Activated CD4-positive, alpha-beta memory T cell treated with anti-CD3 and anti-CD28 coated beads for 36 hours (primary cell): Measurements from ENCODE around the gene TMEM239. TPM values are rescaled to one million over a fixed set of nuclear protein-coding genes. Genes with fewer than 3 reads are reported as not detected.

Experiments
- CTCF ChIA-PET: fragments of 350-600 bp; sonication (Branson Sonifier 250); formaldehyde crosslinking; loops from one replicate; lab custom pipeline; 2021; ENCODE audit warnings: antibody characterized with exemption, inconsistent platforms; lab: Charles Lee
- POLR2A ChIA-PET: fragments of 350-600 bp; sonication (Branson Sonifier 250); formaldehyde crosslinking; loops from one replicate; lab custom pipeline; 2021; ENCODE audit warnings: antibody characterized with exemption; lab: Charles Lee
- DNase-seq: peaks from one replicate; pipeline ENCODE4 v3.0.0-alpha.2; 2020
- H3K27ac Mint-ChIP-seq: one replicate; pipeline ENCODE4 v1.8.0; 2021; ENCODE audit warnings: mixed read lengths
- H3K27me3 Mint-ChIP-seq: one replicate; pipeline ENCODE4 v1.8.0; 2021; ENCODE audit warnings: mixed read lengths
- H3K36me3 Mint-ChIP-seq: one replicate; pipeline ENCODE4 v1.8.0; 2021; ENCODE audit warnings: mixed read lengths
- H3K4me1 Mint-ChIP-seq: one replicate; pipeline ENCODE4 v1.8.0; 2021; ENCODE audit warnings: low read depth, mixed read lengths
- H3K4me3 Mint-ChIP-seq: one replicate; pipeline ENCODE4 v1.8.0; 2021; ENCODE audit warnings: mild to moderate bottlenecking, mixed read lengths
- H3K9me3 Mint-ChIP-seq: one replicate; pipeline ENCODE4 v1.8.0; 2021; ENCODE audit warnings: mixed read lengths
- intact Hi-C: fragments of 100-400 bp; cut with micrococcal nuclease; formaldehyde crosslinking; loops from one replicate; pipeline ENCODE4 v1.15.1; 2023
- total RNA-seq, 2 experiments: library from RNA; stranded (reverse); gene quantifications; one replicate each; pipeline ENCODE4 v1.2.3, GENCODE V29; 2021

TMEM239 gene
- total RNA-seq, 2 experiments from 2014 or later: not detected

DNA sequence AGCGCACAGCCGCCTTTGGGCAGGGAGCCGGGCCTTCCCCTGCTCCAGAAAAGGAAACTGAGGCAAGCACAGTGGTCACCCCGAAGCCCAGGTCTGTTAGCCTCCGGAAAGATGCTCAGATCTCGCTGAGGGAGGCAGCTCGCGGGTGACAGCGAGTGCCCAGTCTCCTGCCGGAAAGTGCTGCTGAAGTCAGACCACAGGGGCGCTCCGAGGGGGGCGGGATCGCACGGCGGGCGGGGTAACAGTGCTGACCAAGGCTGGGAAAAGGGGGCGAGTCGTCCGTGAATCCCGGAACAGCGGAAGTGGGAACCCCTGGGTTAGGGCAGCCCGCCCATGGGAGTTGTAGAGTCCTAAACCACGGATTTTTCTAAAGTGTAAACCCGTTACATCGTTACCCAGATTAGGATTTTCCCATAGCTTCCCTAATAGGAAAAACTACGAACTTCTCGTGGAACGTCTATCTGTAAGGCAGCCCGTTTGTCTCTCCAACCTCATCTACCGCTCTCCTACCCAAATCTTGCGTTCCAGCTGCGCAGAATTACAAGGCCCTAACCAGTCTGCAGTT is 24.9 kb downstream of the TMEM239 start:
- intact Hi-C loops: loop anchor here (1.0 kb wide), 1 partner anchor 31 kb away; no protein-coding TSS in a partner anchor
- CTCF ChIA-PET: interaction anchor here (0.9 to 1.0 kb wide), 2 partner anchors 88 to 160 kb away, joined by 3 read pairs; no protein-coding TSS in a partner anchor
- H3K9me3 Mint-ChIP-seq: no peaks in the 10 kb centered on the region
- POLR2A ChIA-PET: interaction anchor here (0.8 to 2.2 kb wide), 2 partner anchors 9 to 11 kb away, joined by 3 to 4 read pairs; no protein-coding TSS in a partner anchor
- no peaks in the 10 kb centered on the region for H3K27me3 Mint-ChIP-seq
- peak overlapping the region; percentile 84 for H3K4me3 Mint-ChIP-seq
- peak overlapping the region; percentile 81 for H3K27ac Mint-ChIP-seq
- peaks cover 40% of the 10 kb centered on the region for H3K4me1 Mint-ChIP-seq
- H3K36me3 Mint-ChIP-seq: no peaks in the 10 kb centered on the region
- DNase-seq: peak; percentile 65

DNA sequence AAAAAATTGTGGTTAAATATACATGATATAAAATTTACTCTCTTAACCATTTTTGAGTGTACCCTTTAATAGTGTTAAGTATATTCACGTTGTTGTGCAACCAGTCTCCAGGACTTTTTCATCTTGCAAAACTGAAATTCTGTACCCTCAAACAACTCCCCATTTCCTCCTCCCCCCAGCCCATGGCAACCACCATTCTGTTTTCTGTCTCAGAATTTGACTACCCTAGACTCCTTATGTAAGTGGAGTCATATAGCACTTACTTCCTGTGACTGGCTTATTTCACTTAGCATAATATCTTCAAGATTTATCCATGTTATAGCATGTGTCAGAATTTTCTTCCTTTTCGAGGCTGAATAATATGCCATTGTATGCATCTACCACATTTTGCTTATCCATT is 29.4 kb downstream of the TMEM239 start:
- ChIA-PET POLR2A (no interaction called here), CTCF (no interaction called here)
- intact Hi-C loops: no loop called here
- Mint-ChIP-seq H3K36me3 (peaks cover 2% of the 10 kb centered on the region), H3K4me3 (no peak overlapping the region), H3K27ac (peak overlapping the region; percentile 5), H3K4me1 (peaks cover 38% of the 10 kb centered on the region), H3K9me3 (no peaks in the 10 kb centered on the region), H3K27me3 (no peaks in the 10 kb centered on the region)
- DNase-seq: peak; percentile 39

- H3K4me3 Mint-ChIP-seq: no peak overlapping the region
- ChIA-PET POLR2A (no interaction called here), CTCF (no interaction called here)
- H3K27ac Mint-ChIP-seq: no peak overlapping the region
- peaks cover 2% of the 10 kb centered on the region for H3K36me3 Mint-ChIP-seq
- peaks cover 36% of the 10 kb centered on the region for H3K4me1 Mint-ChIP-seq
- no peak for DNase-seq
- H3K9me3 Mint-ChIP-seq: no peaks in the 10 kb centered on the region
- no peaks in the 10 kb centered on the region for H3K27me3 Mint-ChIP-seq
- intact Hi-C loops: no loop called here
Measured at GRCh38 chr20:2846698-2847097, 30.5 kb downstream of the TMEM239 start.

- Mint-ChIP-seq H3K4me3 (no peak overlapping the region), H3K9me3 (no peaks in the 10 kb centered on the region), H3K27ac (no peak overlapping the region), H3K27me3 (no peaks in the 10 kb centered on the region), H3K4me1 (peaks cover 45% of the 10 kb centered on the region), H3K36me3 (peaks cover 2% of the 10 kb centered on the region)
- ChIA-PET CTCF (no interaction called here), POLR2A (no interaction called here)
- no peak for DNase-seq
- intact Hi-C loops: loop anchor here (2.0 kb wide), 1 partner anchor 159 kb away; no protein-coding TSS in a partner anchor
Measured at GRCh38 chr20:2847802-2848201, 31.6 kb downstream of the TMEM239 start.

GRCh38 chr20:2849529-2849928 is 33.4 kb downstream of the TMEM239 start:
- Mint-ChIP-seq H3K4me3 (no peak overlapping the region), H3K9me3 (no peaks in the 10 kb centered on the region), H3K27ac (no peak overlapping the region), H3K36me3 (peaks cover 2% of the 10 kb centered on the region), H3K27me3 (no peaks in the 10 kb centered on the region), H3K4me1 (peaks cover 33% of the 10 kb centered on the region)
- no peak for DNase-seq
- POLR2A ChIA-PET: no interaction called here
- CTCF ChIA-PET: interaction anchor here (1.1 kb wide), 1 partner anchor 151 kb away, joined by 6 read pairs; no protein-coding TSS in a partner anchor
- intact Hi-C loops: loop anchor here (1.0 to 2.0 kb wide), 2 partner anchors 135 to 161 kb away; no protein-coding TSS in a partner anchor

- Mint-ChIP-seq H3K4me3 (no peak overlapping the region), H3K36me3 (peaks cover 2% of the 10 kb centered on the region), H3K27ac (no peak overlapping the region), H3K27me3 (no peaks in the 10 kb centered on the region), H3K4me1 (peaks cover 22% of the 10 kb centered on the region), H3K9me3 (no peaks in the 10 kb centered on the region)
- ChIA-PET CTCF (interaction anchor here (0.8 to 2.2 kb wide), 7 partner anchors 16 to 155 kb away, joined by 3 to 8 read pairs (median 3); no protein-coding TSS in a partner anchor), POLR2A (interaction anchor here (0.6 kb wide), 1 partner anchor 192 kb away, joined by 3 read pairs; no protein-coding TSS in a partner anchor)
- intact Hi-C loops: loop anchor here (5.0 kb wide), 1 partner anchor 99 kb away; no protein-coding TSS in a partner anchor
- no peak for DNase-seq
Measured at GRCh38 chr20:2851086-2851485, 34.9 kb downstream of the TMEM239 start.

DNA sequence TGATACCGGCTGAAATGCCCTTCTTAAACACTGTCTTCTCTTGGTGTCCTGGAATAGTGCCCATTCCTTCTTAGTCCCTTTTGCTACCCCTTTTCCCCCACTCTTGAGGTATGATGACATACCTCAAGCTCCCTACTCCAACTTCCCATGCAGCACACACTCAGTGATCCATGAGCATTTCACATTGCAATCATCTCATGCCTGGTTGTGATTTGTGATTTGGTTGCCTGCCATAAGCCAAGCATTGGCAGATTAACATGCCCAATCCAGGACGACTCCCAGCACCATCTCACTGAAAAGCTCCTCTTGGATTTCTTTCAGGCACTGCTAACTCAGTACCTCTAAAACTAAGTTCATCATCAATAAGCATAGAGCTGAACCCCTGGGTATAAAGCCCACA is 42.4 kb downstream of the TMEM239 start:
- POLR2A ChIA-PET: no interaction called here
- no peak overlapping the region for H3K4me3 Mint-ChIP-seq
- CTCF ChIA-PET: interaction anchor here (0.8 kb wide), 2 partner anchors 15 to 142 kb away, joined by 3 read pairs; partner anchors contain the start of gene PTPRA
- H3K27me3 Mint-ChIP-seq: no peaks in the 10 kb centered on the region
- DNase-seq: no peak
- no peak overlapping the region for H3K27ac Mint-ChIP-seq
- no peaks in the 10 kb centered on the region for H3K4me1 Mint-ChIP-seq
- intact Hi-C loops: no loop called here
- no peaks in the 10 kb centered on the region for H3K9me3 Mint-ChIP-seq
- H3K36me3 Mint-ChIP-seq: peaks cover 5% of the 10 kb centered on the region

- ChIA-PET CTCF (no interaction called here), POLR2A (no interaction called here)
- no peaks in the 10 kb centered on the region for H3K4me1 Mint-ChIP-seq
- intact Hi-C loops: no loop called here
- H3K36me3 Mint-ChIP-seq: peaks cover 8% of the 10 kb centered on the region
- no peaks in the 10 kb centered on the region for H3K27me3 Mint-ChIP-seq
- H3K9me3 Mint-ChIP-seq: no peaks in the 10 kb centered on the region
- DNase-seq: no peak
- H3K4me3 Mint-ChIP-seq: no peak overlapping the region
- no peak overlapping the region for H3K27ac Mint-ChIP-seq
Measured at GRCh38 chr20:2859330-2860121, 43.4 kb downstream of the TMEM239 start.

- intact Hi-C loops: no loop called here
- ChIA-PET POLR2A (no interaction called here), CTCF (no interaction called here)
- Mint-ChIP-seq H3K27me3 (no peaks in the 10 kb centered on the region), H3K4me1 (peaks cover 14% of the 10 kb centered on the region), H3K4me3 (no peak overlapping the region), H3K36me3 (peaks cover 17% of the 10 kb centered on the region), H3K27ac (no peak overlapping the region), H3K9me3 (no peaks in the 10 kb centered on the region)
- no peak for DNase-seq
Measured at GRCh38 chr20:2864626-2865025, 48.5 kb downstream of the TMEM239 start.

DNA sequence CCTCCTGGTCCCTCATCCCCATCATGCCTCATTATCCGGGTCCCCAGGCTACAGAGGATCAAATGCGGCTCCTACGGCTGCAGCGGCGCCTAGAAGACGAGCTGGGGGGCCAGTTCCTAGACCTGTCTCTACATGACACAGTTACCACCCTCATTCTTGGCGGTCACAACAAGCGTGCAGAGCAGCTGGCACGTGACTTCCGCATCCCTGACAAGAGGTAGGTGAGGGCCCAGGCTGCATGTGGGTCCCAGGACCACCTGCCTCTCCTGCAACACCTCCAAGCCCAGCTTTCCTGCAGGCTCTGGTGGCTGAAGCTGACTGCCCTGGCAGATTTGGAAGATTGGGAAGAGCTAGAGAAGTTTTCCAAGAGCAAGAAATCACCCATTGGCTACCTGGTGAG is 48.9 kb downstream of the TMEM239 start:
- H3K36me3 Mint-ChIP-seq: peaks cover 17% of the 10 kb centered on the region
- no peak overlapping the region for H3K27ac Mint-ChIP-seq
- intact Hi-C loops: no loop called here
- peaks cover 14% of the 10 kb centered on the region for H3K4me1 Mint-ChIP-seq
- no peak overlapping the region for H3K4me3 Mint-ChIP-seq
- no peak for DNase-seq
- POLR2A ChIA-PET: no interaction called here
- H3K9me3 Mint-ChIP-seq: no peaks in the 10 kb centered on the region
- no peaks in the 10 kb centered on the region for H3K27me3 Mint-ChIP-seq
- CTCF ChIA-PET: no interaction called here

DNA sequence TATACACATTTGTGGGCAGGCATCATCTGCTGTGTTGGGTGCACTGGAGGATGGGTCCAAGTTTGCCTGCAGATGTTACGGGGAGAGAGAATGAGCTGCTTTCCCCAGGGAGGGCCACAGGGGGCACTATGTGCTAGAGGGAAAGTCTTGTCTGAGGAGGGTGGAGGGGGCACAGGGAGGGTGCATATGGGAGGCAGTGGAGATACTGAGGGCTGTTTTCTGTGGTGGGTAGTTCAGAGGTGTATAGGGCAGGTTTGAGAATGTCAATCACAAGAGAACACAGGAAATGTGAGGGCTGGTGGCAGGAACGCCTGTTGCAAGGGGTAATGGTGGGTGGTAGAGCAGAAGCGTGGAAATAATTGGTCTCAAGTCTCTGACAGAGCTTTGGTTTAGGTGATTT is 49.5 kb downstream of the TMEM239 start:
- POLR2A ChIA-PET: no interaction called here
- Mint-ChIP-seq H3K36me3 (peaks cover 17% of the 10 kb centered on the region), H3K9me3 (no peaks in the 10 kb centered on the region), H3K4me1 (peaks cover 18% of the 10 kb centered on the region), H3K27ac (no peak overlapping the region), H3K27me3 (no peaks in the 10 kb centered on the region), H3K4me3 (no peak overlapping the region)
- DNase-seq: no peak
- CTCF ChIA-PET: no interaction called here
- intact Hi-C loops: no loop called here

DNA sequence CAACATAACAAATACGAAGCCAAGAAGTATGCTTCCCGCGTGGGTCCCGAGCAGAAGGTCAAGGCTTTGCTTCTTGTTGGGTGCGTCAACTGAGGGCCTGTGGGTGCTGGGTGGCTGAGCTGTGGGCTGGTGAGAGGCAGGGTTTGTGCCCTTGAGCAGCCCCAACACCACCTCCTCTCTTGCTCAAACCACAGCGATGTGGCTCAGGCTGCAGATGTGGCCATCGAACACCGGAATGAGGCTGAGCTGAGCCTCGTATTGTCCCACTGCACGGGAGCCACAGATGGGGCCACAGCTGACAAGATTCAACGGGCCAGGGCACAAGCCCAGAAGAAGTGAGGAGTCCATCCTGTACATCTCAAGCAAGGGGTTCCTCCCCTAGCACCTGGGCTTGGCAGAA is 50.1 kb downstream of the TMEM239 start:
- peaks cover 24% of the 10 kb centered on the region for H3K4me1 Mint-ChIP-seq
- no peak overlapping the region for H3K4me3 Mint-ChIP-seq
- intact Hi-C loops: no loop called here
- CTCF ChIA-PET: interaction anchor here (1.2 kb wide), 1 partner anchor 14 kb away, joined by 3 read pairs; no protein-coding TSS in a partner anchor
- peaks cover 12% of the 10 kb centered on the region for H3K36me3 Mint-ChIP-seq
- no peaks in the 10 kb centered on the region for H3K9me3 Mint-ChIP-seq
- H3K27me3 Mint-ChIP-seq: no peaks in the 10 kb centered on the region
- POLR2A ChIA-PET: no interaction called here
- H3K27ac Mint-ChIP-seq: no peak overlapping the region
- no peak for DNase-seq
